Hindlimb muscle (tissue), 1 donor: ENCODE results near the gene ITIH4. TPM values are rescaled to one million over a fixed set of nuclear protein-coding genes. Genes with fewer than 3 reads are reported as not detected.

Experiments used
- DNase-seq: peaks from one replicate; pipeline ENCODE4 v3.0.0-alpha.2; 2013
- polyA plus RNA-seq: library from polyadenylated mRNA; unstranded; fragments of 120-200 nt; gene quantifications from one replicate; pipeline ENCODE4 v1.2.1, GENCODE V29; 2013; ENCODE audit not compliant: insufficient read length

ITIH4 gene
- polyA plus RNA-seq, 1 donor = 38.3 TPM

DNA sequence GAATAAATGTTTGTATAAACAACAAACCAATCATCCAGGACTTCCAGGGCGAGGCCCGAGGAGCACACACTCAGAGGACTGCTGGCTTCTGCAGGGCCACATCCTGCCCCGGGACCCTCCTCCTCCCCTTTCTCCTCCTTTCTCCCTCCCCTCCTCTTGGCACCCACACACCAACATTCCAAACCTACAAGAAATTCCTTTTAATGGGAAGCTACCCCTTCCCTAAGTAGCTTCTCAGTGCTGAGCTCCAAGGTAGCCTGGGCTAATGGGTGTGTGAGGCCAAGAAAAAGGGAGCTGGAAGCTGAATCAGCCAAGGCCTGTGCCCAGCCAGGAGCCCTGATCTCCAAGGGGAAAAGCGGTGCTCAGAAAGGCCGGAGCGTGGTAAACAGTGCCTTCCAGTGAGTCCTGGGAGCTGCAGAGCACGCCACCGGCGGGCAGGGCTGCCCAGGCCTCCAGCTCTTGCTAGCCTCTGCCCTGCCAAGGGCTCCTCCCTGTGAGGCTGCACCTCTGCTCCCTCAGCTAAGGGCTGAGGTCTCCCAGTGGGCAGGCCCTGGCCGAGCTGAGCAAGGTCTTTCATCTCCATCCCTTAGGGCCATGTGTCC lies 32.0 kb downstream of the ITIH4 start:
- DNase-seq = no peak

DNA sequence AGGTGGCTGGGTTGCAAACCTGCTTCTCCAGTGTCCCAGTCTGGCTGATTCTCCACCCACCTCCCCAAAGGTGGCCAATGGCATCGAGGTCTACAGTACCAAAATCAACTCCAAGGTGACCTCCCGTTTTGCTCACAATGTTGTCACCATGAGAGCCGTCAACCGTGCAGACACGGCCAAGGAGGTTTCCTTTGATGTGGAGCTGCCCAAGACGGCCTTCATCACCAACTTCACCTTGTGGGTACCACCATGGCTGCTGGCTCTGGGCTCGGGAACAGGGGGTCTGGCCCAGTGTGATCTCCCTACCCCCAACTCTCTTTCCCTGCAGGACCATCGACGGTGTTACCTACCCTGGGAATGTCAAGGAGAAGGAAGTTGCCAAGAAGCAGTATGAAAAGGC lies 34.1 kb downstream of the ITIH4 start:
- DNase-seq = no peak

DNA sequence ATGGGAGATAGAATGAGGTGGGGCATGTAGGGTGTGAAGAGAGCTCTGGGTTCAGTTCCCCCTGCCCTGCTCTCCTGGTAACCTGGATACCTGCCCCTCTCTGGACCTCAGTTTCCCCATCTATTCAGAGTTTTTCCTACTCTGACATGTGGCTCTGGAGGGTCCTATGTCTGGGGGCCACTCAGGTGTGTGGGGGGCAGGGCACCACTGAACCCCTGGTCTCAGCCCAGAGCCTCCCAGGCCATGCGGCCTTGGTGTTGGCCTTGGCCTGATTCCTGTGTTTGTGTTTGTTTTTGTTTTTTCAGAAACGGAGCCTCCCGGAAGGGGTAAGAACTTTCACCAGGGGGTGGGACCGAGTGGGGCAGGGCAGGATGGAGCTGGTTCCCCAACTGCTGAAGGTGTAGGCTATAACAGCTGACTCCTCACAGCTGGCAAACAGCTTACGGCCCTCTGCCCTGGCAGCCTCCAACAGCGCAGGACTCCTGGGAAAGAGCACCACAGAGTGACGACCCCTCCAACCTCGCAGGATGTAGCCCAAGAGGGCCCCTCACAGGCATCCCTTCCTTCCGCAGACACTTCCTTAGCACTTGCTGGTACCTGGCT lies 35.1 kb downstream of the ITIH4 start:
- DNase-seq = no peak

DNA sequence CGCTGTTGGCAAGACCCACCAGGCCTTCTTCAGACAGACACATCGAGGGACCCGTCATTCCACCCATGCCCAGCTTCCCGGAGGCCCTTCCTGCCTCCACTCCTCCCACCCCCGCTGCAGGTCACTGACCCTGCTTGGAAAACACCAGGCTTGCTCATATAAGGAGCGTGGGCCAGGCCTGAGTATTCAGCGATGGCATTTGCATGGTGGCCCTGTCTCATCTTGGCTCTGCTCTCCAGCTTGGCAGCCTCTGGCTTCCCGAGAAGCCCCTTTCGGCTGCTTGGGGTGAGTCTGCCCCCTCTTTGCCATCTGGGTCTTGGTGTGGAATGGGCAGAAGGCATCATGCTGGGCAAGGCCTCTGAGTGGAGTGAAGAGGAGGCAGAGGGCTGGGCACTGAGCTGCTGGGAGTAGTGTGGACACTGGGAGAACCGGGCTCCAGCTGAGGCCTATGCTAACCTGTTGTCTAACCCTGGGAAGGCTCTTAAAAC lies 35.8 kb downstream of the ITIH4 start, which contains the start of gene ITIH3:
Gene ITIH3 (plus strand): TSS at position 185 of the 488 bp plus-strand sequence. CDS start 8 bp downstream, at position 193.
- DNase-seq = no peak

DNA sequence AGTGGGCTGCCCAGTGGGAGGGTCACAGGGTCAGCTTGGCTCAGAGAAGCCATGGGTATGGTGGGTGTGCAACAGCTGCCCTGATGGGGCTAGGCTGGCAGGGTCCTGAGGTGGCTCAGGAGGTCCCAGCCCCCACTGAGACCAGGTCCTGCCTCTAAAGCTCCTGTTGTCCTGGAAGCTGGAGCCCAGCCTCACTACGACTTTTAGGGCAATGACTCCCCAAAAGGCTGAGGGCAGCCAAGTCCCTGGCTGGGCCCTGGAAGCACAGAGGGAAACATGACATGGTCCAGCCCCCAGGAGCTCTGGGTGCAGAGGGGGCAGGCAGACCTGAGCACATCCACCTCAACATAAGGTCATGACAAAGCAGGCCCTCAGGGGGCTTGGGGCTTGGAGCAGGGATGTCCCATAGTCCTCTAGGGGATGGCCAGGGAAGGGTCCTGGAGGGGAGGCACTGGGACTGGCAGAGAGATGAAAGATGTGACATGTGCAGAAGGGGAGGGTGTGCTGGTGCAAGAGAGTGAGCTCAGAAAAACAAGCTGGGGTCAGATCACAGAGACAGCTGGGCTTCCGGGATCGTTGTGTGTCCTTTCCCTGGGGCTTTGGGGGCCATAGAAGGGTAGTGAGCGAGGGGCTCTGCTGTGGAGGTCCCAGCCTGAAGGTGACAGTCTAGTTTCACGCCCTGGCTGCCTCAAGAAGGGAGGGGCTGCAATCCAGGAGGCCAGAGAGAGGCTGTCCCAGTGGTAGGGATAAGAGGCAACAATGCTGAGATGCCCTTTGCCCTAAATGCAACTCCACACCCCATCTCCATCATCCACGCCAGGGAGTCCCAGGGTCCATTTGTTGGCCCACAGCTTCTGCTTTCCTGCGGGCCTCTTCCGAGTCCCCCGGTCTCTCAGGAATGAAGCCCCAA lies 36.5 kb downstream of the ITIH4 start:
- no peak for DNase-seq

DNA sequence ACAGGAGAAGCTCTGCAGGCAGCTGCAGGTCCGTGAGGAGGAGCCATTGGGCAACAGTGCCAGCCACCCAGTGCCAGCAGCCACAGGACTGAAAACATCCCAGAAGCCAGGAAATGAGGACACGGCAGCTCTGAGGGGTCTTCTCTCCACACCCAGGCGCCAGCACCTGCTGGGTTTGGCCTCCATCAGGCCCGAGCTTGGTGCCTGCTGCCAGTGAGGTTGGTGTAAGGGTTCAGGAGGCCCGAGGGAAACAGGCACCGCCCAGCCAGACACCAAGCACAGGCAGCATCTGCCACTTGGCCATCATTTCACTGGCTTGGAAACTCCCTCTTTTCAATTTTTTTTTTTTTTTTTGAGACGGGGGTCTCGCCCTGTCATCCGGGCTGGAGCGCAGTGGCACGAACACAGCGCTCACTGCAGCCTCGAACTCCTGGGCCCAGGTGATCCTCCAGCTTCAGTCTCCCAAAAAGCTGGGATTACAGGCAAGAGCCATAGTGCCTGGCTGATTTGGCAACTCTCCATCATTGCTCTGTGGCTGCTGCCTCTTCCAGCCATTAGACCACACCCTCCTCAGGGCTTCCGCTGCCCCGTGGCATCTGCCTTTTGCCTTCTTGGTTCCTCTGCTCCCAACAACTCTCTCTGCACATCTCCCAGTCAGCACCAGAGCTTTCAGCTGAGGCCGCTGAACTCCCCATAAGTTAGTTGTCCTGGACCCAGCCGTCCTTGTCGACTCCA lies 37.3 kb downstream of the ITIH4 start:
- DNase-seq = no peak

DNA sequence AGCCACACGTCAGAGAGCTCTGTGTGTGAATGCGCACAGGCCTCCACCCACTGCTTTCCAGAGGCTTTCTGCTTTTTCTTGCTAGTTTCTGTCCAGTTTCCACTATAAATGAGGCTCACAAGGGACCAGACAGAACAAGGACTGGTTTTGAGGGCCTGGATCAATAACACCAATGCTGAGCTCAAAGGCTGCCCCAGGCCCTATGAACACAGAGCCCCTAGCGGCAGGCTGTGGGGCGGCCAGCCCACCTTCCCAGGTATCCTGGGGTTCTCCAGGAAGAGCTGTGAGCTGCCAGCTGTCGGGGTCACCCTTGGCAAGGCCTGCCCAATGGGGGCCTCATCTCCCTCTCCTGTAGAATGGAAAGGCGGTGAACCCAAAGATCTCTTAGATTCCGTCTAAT lies 38.1 kb downstream of the ITIH4 start:
- no peak for DNase-seq

DNA sequence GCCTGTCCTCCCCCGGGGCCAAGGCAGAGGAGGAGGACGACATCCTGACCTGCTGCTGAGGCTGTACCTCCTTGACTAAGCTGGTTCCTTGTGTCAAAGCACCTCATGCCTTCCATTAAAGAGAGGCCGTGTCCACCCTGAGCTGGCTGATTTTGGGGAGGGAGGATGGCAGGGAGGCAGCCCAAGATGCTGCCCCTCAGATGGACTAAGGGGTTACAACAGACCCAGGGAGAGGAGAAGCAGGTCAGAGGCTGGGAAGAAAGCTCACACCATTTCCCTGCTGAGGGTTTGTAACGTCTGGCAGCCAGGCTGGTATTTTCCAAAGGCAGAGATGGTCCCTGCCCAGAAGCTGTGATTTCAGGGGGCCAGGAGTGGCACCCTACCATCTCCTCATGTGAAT lies 38.5 kb downstream of the ITIH4 start:
- DNase-seq = no peak

DNA sequence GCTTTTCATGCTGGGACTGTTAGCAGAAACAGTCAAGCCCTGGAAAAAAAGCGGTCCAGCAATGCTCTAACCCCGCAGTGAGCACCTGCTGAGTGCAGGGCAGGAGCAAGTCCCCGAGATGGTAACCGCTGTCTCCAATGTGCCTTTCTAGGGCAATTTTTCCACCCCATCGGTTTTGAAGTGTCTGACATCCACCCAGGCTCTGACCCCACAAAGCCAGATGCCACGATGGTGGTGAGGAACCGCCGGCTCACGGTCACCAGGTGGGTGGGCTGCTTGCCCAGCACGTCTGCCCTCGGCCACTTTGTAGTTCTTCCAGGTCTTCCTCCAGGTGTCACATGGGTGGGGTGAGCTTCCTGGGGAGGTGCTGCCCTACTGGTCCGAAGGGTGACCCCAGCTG lies 39.1 kb downstream of the ITIH4 start:
- DNase-seq = no peak

DNA sequence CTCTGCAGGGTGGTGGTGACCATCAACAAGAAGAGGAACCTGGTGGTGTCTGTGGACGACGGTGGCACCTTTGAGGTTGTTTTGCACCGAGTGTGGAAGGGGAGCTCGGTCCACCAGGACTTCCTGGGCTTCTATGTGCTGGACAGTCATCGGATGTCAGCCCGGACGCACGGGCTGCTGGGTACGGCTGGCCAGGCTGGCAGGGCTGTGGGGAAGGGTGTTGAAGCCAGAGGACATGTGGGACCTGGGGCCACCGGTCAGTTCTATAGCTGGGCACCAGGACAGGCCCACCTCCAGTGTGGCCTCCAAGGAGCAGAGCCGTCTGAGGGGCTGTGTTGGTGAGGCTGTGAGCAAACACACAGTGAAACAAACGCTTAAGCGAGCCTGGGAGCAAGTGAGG lies 39.7 kb downstream of the ITIH4 start:
- DNase-seq = no peak

DNA sequence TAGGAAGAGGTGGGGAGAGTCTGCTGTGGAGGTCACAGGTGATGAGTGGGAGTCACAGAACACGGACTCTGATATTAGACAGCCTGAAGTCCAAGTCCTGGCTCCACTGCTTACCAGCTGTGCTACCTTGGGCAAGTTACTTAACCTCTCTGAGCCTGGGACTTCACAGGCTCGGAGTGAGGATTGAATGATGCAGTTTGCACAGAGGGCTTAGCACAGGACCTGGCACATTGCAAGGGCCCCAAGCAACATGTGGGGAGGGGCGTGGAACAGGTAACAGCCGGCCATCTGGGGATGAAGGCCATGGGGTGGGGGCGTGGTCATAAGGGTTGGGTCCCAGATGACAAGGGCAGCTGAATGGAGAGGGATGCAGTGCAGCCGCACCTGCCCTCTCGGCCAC lies 40.1 kb downstream of the ITIH4 start:
- no peak for DNase-seq

DNA sequence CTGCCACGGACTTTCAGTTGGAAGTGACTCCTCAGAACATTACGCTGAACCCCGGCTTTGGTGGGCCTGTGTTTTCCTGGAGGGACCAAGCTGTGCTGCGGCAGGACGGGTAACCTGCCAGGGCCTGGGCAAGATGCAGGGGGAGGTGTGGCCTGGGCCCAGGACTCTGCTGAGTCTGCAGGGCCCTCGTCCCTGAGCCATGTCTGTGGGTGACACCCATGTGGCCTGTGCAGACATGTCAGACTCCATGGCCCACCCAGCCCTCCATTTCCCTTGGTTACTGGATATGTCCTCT lies 40.8 kb downstream of the ITIH4 start:
- DNase-seq = no peak

DNA sequence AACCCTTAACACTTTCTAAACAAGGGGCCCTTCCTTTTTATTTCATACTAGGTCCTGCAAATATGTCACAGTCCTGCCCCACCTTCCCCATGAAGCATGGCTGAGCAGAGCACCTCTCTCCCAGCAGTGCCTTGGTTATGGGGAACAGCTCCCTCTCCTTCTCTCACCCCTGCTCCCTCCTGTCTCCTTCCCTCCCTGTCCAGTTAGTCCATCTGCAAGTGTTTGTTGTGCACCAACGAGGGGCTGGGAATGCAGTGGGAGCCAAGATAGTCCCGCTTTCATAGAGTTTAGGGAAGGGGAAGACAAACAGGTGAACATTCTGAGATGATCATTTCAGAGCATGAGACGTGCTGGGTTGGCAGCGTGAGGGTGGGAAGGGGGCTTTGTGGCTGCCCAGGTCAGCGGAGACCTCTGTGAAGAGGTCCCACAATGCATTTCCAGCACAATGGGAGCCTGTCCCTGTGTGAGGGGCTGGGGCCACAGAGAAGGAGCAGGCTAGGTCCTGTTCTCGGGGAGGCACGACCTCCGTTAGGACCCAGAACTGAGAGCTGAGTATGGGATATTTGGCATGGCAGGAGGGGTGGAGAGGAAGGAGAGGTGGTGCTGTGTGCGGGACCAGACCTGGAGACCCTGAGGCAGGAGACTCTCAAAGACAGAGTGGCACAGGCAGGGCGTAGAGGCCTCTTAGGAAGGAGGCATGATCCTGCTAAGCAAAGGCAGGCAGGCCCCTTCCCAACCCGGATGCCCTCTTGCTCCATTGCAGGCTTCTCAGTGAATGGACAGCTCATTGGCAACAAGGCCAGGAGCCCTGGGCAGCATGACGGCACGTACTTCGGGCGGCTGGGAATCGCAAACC lies 41.4 kb downstream of the ITIH4 start:
- DNase-seq = no peak

DNA sequence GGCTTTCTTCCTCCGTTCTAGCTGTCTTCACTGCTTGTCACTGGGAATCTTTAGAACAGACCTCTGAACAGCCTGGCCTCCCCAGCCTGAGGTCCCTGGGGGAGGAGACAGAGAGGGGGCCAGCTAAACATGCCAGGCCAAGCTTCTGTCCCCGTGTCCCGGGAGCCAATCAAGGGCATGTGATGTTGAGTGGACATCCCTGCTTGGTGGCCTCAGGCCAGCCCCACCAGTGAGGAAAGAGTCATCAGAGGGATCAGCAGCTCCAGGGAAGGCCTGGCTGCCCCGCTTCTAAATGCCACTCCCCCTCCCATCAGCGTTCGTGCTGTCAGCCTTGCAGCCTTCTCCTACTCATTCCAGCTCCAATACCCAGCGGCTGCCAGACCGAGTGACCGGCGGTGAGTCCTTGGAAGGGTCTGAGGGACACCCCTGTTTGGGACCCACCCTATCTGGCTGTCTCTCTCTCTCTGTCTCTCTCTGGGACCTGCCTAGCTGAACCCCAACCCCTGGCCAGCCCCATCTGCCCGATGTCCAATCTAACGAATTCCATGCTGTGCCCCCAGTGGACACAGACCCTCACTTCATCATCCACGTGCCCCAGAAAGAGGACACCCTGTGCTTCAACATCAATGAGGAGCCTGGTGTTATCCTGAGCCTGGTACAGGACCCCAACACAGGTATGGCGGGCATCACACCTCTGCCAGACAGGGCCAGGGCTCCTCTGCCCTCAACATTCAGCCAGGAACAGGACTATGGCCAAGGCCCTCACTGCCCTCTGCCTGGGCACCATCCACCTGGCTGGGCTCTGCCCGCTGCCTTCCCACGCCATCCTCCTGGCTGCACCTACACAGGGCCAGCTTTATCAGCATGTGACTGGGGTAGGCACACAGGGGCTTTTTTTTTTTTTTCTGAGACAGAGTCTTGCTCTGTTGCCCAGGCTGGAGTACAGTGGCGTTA lies 42.5 kb downstream of the ITIH4 start:
- DNase-seq = no peak

DNA sequence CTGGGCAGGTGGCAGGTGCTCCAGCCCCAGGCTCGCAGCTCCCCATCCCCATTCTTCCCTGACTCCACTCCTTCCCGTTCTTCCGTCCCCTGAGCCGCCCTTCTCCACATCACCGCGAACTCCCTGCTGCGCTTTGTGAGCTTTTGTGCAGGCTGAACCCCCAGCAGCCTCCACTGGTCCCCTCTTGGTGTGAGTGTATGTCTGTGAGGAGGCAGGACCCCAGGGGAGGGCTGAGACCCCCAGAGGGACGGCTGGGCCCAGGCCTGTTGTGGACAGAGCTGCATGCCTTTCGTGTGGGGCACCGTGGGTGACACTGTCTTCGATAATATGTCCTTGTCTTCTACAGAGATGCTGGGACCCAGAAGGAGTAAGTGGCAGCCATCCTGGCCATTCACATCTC lies 43.2 kb downstream of the ITIH4 start:
- no peak for DNase-seq

DNA sequence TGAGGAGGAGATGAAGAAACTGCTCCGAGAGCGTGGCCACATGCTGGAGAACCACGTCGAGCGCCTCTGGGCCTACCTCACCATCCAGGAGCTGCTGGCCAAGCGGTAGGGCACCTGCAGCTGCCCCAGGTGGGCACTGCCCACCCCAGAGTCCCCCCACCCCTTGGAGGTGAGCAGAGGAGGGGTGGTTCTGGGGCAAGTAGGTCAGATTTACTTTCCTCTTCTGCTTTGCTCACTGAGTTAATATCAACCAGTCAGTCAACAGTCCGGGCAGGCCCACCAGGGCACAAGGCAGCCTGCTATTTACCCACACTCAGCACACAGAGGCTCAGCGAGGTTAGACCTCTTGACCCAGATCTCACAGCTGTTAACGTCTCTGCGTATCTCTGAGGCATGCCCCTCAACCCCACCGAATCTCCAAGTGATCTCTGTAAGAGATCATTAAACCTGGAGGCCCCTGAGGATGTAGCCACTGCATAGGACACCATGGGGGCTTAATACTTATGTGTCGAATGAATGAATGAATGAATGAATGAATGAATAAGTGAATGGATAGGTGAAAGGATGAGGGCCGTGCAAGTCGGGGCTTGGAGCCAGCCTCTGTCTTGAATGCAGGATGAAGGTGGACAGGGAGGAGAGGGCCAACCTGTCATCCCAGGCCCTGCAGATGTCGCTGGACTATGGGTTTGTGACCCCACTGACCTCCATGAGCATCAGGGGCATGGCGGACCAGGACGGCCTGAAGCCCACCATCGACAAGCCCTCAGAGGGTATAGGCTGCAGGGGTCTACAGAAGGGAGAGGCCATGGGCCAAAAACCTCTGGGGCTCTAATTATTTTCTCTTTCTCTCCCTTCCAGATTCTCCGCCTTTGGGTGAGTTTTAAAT lies 43.9 kb downstream of the ITIH4 start:
- no peak for DNase-seq

DNA sequence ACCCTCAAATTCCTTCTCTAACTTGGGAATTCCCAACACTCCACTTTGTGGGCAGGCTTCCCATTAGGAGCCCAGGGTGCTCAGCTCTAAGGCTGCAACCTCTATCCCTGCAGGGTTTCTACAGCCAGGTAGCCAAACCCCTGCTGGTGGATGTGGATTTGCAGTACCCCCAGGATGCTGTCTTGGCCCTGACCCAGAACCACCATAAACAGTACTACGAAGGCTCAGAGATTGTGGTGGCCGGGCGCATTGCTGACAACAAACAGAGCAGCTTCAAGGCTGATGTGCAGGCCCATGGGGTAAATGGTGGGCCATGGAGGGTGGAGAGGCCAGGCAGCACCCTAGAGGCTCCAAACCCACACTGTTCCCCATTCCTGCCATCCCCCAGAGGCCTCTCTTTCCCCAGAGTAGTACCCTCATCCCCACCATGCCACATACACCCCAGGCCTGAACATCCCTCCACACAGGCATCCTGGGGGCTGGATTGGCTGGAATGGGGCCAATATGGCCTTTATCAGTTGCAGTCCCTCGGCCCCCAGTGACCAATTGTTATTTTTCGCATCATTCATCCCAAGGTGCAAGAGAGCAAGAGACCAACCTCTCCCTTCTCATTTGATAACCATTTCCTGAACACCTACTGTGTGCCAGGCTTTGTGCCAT lies 45.4 kb downstream of the ITIH4 start:
- DNase-seq = no peak

DNA sequence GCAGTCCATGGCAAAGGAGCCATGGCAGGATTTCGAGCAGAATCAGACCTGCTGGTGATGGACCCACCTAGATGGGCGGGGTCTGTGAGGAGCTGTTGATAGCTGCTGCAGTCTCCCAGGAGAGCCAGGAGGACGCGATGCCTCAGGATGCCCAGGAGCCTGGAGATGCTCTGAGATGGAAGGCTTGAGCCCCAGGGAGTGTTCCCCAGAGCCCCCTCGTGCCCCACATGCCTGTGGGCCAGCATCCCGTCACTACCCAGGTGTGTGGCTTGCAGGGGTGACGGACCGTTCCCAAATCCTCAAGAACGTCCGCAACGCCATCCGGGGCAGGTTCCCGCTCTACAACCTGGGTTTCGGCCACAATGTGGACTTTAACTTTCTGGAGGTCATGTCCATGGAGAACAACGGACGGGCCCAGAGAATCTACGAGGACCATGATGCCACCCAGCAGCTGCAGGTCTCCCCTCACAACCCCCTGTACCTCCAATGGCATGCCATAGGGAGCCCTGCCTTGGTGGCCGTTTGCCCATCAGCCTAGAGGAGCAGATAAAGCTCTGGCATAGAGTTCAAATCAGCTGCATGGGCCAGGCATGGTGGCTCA lies 46.4 kb downstream of the ITIH4 start:
- DNase-seq = no peak

DNA sequence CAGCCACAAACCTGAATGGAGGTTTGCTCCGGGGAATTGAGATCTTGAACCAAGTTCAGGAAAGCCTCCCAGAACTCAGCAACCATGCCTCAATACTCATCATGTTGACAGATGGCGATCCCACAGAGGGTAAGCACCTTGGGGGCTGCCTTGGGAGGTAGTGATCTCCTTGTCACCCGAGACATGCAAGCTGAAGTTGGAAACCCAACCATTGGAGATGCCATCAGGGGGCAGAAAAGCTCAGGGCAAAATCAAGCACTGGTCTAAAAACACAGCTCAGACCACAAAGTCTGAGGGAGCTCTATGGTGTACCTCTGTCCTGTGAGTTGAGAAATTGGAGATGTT lies 47.3 kb downstream of the ITIH4 start:
- no peak for DNase-seq
